DND-41 (cell line): ENCODE measurements around the gene MCM6.

ENCODE experiments used
- CTCF ChIP-seq: IDR thresholded peaks from 2 replicates; pipeline ENCODE4 v1.5.1; 2012; ENCODE audit warnings: borderline replicate concordance, low read length, moderate library complexity, mild to moderate bottlenecking; ENCODE audit not compliant: poor library complexity, severe bottlenecking; ENCODE audit errors: extremely low read depth
- EZH2 ChIP-seq: IDR thresholded peaks from 3 replicates; pipeline ENCODE4 v1.6.1; 2012; ENCODE audit warnings: borderline replicate concordance, low read depth, mild to moderate bottlenecking, moderate library complexity, low read length, inconsistent platforms; ENCODE audit not compliant: severe bottlenecking

- TF ChIP-seq EZH2 (no peak), CTCF (peak; percentile 66)
Observed at GRCh38 chr2:135916207-135916606, 40.0 kb upstream of the MCM6 start.
